BJ (cell line): ENCODE data around the gene NOX4. TPM values are rescaled to one million over a fixed set of nuclear protein-coding genes. Genes with fewer than 3 reads are reported as not detected.

ENCODE experiments used
- CTCF ChIA-PET: fragments of 350-600 bp; formaldehyde crosslinking; extraction: SDS; loops from one replicate; lab custom pipeline; 2021; ENCODE audit warnings: antibody characterized with exemption, inconsistent platforms; lab: Yijun Ruan, JAX
- POLR2A ChIA-PET: fragments of 300-600 bp; sonication (Branson Sonifier 250); formaldehyde crosslinking; extraction: SDS; loops from one replicate; lab custom pipeline; 2021; ENCODE audit warnings: antibody characterized with exemption; lab: Charles Lee
- DNase-seq: peaks from one replicate; pipeline ENCODE4 v3.0.0-alpha.2; 2011; ENCODE audit warnings: low read depth
- H3K27me3 ChIP-seq: 2 replicates; pipeline ENCODE4 v1.6.0; 2011; ENCODE audit warnings: low read length; ENCODE audit not compliant: control insufficient read depth, insufficient read depth
- H3K36me3 ChIP-seq: 2 replicates; pipeline ENCODE4 v1.5.1; 2011; ENCODE audit warnings: low read length; ENCODE audit not compliant: control insufficient read depth, insufficient read depth
- H3K4me3 ChIP-seq: 2 replicates; pipeline ENCODE4 v1.5.1; 2011; ENCODE audit warnings: low read depth, mild to moderate bottlenecking, control low read depth, low read length
- CTCF ChIP-seq: IDR thresholded peaks from 2 replicates; pipeline ENCODE4 v1.5.1; 2011; ENCODE audit warnings: low read depth, mild to moderate bottlenecking, control low read depth, inconsistent platforms, low read length, moderate library complexity; ENCODE audit not compliant: insufficient read depth
- polyA plus RNA-seq: library from polyadenylated mRNA; depleted of rRNA; stranded (reverse); fragments of >200 nt; gene quantifications from 2 replicates; pipeline ENCODE4 v1.2.3, GENCODE V29; 2011

Gene NOX4
- polyA plus RNA-seq, 1 experiment, result 3.7 TPM

DNA sequence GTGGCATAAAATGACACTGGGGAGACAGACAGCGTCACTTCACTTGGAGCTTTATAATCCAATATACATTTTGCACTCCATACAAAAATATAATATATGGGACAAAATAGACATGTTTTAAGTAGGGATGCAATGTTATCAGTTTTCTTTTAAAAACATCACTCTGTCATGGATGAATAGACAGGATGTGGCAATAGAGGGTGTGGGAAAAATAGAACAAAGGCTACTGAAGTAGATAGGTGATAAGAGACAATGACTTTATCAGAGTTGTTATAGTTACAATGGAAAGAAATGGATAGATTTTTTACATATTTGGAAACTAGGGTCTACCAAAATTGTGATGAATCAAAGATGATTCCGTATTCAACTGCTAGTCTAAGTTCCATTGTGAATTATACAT is 13.1 kb upstream of the NOX4 start:
- no peak for DNase-seq
- ChIA-PET POLR2A (no interaction called here), CTCF (no interaction called here)
- no peak for TF ChIP-seq CTCF
- Histone ChIP-seq H3K36me3 (no peaks in the 10 kb centered on the region), H3K4me3 (no peak overlapping the region), H3K27me3 (no peaks in the 10 kb centered on the region)

DNA sequence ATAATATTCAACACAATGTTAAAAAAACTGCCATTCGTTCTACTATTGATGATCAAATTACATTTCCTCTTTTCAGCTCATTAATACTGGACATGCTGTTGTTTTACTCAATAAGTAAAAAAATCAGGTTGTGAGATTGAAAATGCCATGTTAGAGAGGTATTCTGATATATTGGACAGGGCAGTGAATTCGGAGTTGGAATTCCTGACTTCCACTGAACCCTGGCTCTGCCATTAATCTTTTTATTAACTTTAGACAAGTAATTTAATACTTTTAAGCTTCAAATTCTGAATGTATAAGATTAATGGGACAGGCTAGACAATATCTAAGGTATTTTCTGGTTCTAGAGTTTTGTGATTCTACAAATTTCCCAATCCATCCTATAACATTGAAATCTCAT is 12.2 kb upstream of the NOX4 start:
- Histone ChIP-seq H3K27me3 (no peaks in the 10 kb centered on the region), H3K36me3 (no peaks in the 10 kb centered on the region), H3K4me3 (no peak overlapping the region)
- POLR2A ChIA-PET, result no interaction called here
- DNase-seq, result no peak
- CTCF ChIA-PET, result interaction anchor here (0.9 kb wide), 1 partner anchor 19 kb away, joined by 3 read pairs; no protein-coding TSS in a partner anchor
- no peak for TF ChIP-seq CTCF

DNA sequence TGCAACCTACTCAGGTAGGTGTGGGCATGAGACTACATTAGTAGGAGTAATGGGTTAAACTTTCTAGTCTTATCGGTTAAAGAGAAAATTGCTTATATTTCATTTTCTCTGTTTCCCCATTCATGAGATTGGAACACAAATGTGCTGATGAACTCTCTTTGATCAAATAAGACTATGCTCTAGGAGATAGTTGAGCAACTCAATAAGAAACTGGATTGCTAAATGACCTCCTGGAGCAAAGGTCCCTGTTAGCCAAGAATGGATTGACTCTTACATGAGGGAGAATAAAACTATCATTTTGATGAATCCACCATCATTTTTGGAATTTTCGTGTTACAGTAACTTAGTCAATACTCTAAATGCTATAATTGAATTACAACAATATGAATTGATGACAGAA is 11.1 kb upstream of the NOX4 start:
- H3K36me3 ChIP-seq, result no peaks in the 10 kb centered on the region
- H3K4me3 ChIP-seq, result no peak overlapping the region
- CTCF ChIA-PET, result interaction anchor here (0.6 to 1.3 kb wide), 2 partner anchors 9 to 11 kb away, joined by 3 to 4 read pairs; partner anchors contain the start of gene NOX4
- POLR2A ChIA-PET, result no interaction called here
- no peak for DNase-seq
- TF ChIP-seq CTCF, result no peak
- H3K27me3 ChIP-seq, result no peaks in the 10 kb centered on the region

- no peaks in the 10 kb centered on the region for H3K27me3 ChIP-seq
- CTCF ChIA-PET, result interaction anchor here (1.5 kb wide), 1 partner anchor 29 kb away, joined by 3 read pairs; no protein-coding TSS in a partner anchor
- POLR2A ChIA-PET, result no interaction called here
- DNase-seq, result no peak
- no peak for TF ChIP-seq CTCF
- no peaks in the 10 kb centered on the region for H3K36me3 ChIP-seq
- no peak overlapping the region for H3K4me3 ChIP-seq
Measured at GRCh38 chr11:89500336-89500735, 9.2 kb upstream of the NOX4 start.

GRCh38 chr11:89498845-89499448 is 7.8 kb upstream of the NOX4 start:
- ChIA-PET POLR2A (no interaction called here), CTCF (interaction anchor here (0.9 kb wide), 1 partner anchor 24 kb away, joined by 4 read pairs; no protein-coding TSS in a partner anchor)
- H3K27me3 ChIP-seq, result no peaks in the 10 kb centered on the region
- DNase-seq, result no peak
- no peak overlapping the region for H3K4me3 ChIP-seq
- no peaks in the 10 kb centered on the region for H3K36me3 ChIP-seq
- no peak for TF ChIP-seq CTCF
